SU-DHL-6 (cell line): ENCODE data around the gene ESF1.

Experiments used
- H2AFZ ChIP-seq: fragments of 200-600 bp; sonication (generic); 2 replicates; pipeline ENCODE4 v1.6.1; 2014; ENCODE audit warnings: low read depth, mild to moderate bottlenecking, moderate library complexity, mixed read lengths, antibody characterized with exemption, low read length; ENCODE audit not compliant: severe bottlenecking
- H3F3A ChIP-seq: fragments of 200-600 bp; shearing (Covaris generic); 2 replicates; pipeline ENCODE4 v1.6.0; 2016; ENCODE audit warnings: antibody characterized with exemption, mild to moderate bottlenecking; ENCODE audit not compliant: insufficient read depth
- H3K27ac ChIP-seq: fragments of 200-600 bp; sonication (generic); 2 replicates; pipeline ENCODE4 v1.5.1; 2016; ENCODE audit warnings: low read depth, mild to moderate bottlenecking, low read length, moderate library complexity, mixed read lengths
- H3K27me3 ChIP-seq: fragments of 200-600 bp; sonication (generic), shearing (Covaris generic); 2 replicates; pipeline ENCODE4 v1.6.0; 2014; ENCODE audit warnings: mild to moderate bottlenecking, low read length
- H3K36me3 ChIP-seq: fragments of 200-600 bp; sonication (generic); 2 replicates; pipeline ENCODE4 v1.6.1; 2014; ENCODE audit warnings: mild to moderate bottlenecking, low read length, mixed read lengths
- H3K4me2 ChIP-seq: fragments of 300-600, 200-600 bp; shearing (Covaris generic), sonication (generic); 2 replicates; pipeline ENCODE4 v1.6.0; 2014; ENCODE audit warnings: low read length, low read depth, mild to moderate bottlenecking; ENCODE audit not compliant: poor library complexity, severe bottlenecking
- H3K4me3 ChIP-seq: fragments of 200-600 bp; sonication (generic); 2 replicates; pipeline ENCODE4 v1.5.1; 2014; ENCODE audit warnings: antibody characterized with exemption, low read length, mild to moderate bottlenecking, mixed read lengths; ENCODE audit not compliant: insufficient read depth, poor library complexity, severe bottlenecking
- H3K79me2 ChIP-seq: fragments of 200-600 bp; sonication (generic); 2 replicates; pipeline ENCODE4 v1.6.1; 2014; ENCODE audit warnings: mild to moderate bottlenecking, low read length, moderate library complexity; ENCODE audit not compliant: insufficient read depth
- H3K9ac ChIP-seq: fragments of 200-600 bp; sonication (generic); 2 replicates; pipeline ENCODE4 v1.7.0; 2014; ENCODE audit warnings: mild to moderate bottlenecking, low read length
- H3K9me2 ChIP-seq: fragments of 200-600 bp; sonication (generic); replicated peaks from 2 replicates; pipeline ENCODE4 v1.6.1; 2014; ENCODE audit warnings: low read length; ENCODE audit not compliant: insufficient read depth
- H3K9me3 ChIP-seq: fragments of 200-600 bp; sonication (generic); 2 replicates; pipeline ENCODE4 v1.6.1; 2014; ENCODE audit warnings: low read length, mixed read lengths; ENCODE audit not compliant: insufficient read depth
- H4K20me1 ChIP-seq: fragments of 200-600 bp; sonication (generic); 2 replicates; pipeline ENCODE4 v1.6.1; 2014; ENCODE audit warnings: low read depth, mild to moderate bottlenecking, antibody characterized with exemption, low read length, moderate library complexity, mixed read lengths
- EZH2phosphoT487 ChIP-seq: fragments of 200-600 bp; sonication (generic), shearing (Covaris generic); conservative IDR thresholded peaks from 2 replicates; pipeline ENCODE4 v1.6.1; 2018; ENCODE audit warnings: mild to moderate bottlenecking, antibody characterized with exemption, low read length, moderate library complexity, mixed read lengths
- TF ChIP-seq, protein P1 (sequence below): fragments of 200-600 bp; sonication (generic); IDR thresholded peaks from one replicate; pipeline ENCODE4 v1.5.1; 2017; ENCODE audit warnings: antibody characterized with exemption, mild to moderate bottlenecking, low read length, moderate library complexity; ENCODE audit not compliant: insufficient read depth, poor library complexity, severe bottlenecking

ESF1 gene, protein sequence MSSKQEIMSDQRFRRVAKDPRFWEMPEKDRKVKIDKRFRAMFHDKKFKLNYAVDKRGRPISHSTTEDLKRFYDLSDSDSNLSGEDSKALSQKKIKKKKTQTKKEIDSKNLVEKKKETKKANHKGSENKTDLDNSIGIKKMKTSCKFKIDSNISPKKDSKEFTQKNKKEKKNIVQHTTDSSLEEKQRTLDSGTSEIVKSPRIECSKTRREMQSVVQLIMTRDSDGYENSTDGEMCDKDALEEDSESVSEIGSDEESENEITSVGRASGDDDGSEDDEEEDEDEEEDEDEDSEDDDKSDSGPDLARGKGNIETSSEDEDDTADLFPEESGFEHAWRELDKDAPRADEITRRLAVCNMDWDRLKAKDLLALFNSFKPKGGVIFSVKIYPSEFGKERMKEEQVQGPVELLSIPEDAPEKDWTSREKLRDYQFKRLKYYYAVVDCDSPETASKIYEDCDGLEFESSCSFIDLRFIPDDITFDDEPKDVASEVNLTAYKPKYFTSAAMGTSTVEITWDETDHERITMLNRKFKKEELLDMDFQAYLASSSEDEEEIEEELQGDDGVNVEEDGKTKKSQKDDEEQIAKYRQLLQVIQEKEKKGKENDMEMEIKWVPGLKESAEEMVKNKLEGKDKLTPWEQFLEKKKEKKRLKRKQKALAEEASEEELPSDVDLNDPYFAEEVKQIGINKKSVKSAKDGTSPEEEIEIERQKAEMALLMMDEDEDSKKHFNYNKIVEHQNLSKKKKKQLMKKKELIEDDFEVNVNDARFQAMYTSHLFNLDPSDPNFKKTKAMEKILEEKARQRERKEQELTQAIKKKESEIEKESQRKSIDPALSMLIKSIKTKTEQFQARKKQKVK

DNA sequence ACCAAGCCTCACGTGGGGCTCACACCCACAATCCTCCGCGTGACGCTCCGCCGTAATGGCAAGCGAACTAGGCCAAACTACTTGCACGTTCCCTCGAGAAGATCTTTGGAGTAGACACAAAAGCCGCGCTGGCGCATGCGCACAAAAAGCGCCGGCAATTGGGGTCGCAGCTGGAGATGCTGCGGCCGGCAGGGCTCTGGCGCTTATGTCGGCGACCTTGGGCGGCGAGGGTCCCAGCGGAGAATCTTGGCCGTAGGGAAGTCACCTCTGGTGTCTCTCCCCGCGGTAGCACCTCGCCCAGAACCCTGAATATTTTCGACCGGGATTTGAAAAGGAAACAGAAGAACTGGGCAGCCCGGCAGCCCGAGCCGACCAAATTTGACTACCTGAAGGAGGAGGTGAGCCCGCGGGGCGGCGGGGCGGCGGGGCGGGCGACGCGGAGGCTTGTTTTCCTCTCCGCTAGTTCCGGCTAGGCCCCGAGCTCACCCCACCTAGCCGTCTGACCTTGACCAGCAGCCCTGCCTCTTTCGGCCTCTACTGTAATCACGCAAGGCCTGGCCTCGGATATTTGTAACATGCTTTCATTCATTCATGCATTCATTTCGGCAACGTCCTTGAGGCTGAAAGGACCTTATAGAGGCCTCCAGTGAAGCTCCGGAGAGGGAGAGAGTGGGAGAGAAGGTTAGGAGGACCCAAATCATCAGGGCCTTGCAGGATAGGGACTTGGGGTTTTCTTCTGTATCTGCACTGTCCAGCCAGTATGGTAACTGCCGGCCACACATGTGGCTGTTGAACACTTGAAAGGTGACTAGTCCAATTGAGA is at the start of gene ESF1, which contains the start of gene NDUFAF5:
ESF1 (minus strand) TSS at position 27 of the 823 bp plus-strand sequence. CDS start 1,779 bp downstream, outside the sequence.
NDUFAF5 (plus strand) TSS at position 136 of the 823 bp plus-strand sequence; CDS start at position 177, 41 bp downstream.
- no peak for TF ChIP-seq EZH2phosphoT487
- TF ChIP-seq, protein P1, sequence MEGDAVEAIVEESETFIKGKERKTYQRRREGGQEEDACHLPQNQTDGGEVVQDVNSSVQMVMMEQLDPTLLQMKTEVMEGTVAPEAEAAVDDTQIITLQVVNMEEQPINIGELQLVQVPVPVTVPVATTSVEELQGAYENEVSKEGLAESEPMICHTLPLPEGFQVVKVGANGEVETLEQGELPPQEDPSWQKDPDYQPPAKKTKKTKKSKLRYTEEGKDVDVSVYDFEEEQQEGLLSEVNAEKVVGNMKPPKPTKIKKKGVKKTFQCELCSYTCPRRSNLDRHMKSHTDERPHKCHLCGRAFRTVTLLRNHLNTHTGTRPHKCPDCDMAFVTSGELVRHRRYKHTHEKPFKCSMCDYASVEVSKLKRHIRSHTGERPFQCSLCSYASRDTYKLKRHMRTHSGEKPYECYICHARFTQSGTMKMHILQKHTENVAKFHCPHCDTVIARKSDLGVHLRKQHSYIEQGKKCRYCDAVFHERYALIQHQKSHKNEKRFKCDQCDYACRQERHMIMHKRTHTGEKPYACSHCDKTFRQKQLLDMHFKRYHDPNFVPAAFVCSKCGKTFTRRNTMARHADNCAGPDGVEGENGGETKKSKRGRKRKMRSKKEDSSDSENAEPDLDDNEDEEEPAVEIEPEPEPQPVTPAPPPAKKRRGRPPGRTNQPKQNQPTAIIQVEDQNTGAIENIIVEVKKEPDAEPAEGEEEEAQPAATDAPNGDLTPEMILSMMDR: no peak
- H3K4me3 ChIP-seq: peak within 1 kb of the TSS; percentile 82
- peaks cover 25% of the 10 kb centered on the region for H3K36me3 ChIP-seq
- no peaks in the 10 kb centered on the region for H3K9me3 ChIP-seq
- H3K9me2 ChIP-seq: no peaks in the 10 kb centered on the region
- H2AFZ ChIP-seq: peak within 1 kb of the TSS; percentile 82
- peak within 1 kb of the TSS; percentile 42 for H3K27ac ChIP-seq
- peaks cover 21% of the 10 kb centered on the region; the same call in 1 of the 2 replicates for H4K20me1 ChIP-seq
- H3K79me2 ChIP-seq: peaks cover 42% of the 10 kb centered on the region
- no peaks in the 10 kb centered on the region for H3K27me3 ChIP-seq
- peak within 1 kb of the TSS; percentile 87 for H3K9ac ChIP-seq
- peak within 1 kb of the TSS; percentile 87 for H3K4me2 ChIP-seq
- H3F3A ChIP-seq: 0 out of 2 replicates have a peak, but pooled peaks cover 6% of the 10 kb centered on the region

DNA sequence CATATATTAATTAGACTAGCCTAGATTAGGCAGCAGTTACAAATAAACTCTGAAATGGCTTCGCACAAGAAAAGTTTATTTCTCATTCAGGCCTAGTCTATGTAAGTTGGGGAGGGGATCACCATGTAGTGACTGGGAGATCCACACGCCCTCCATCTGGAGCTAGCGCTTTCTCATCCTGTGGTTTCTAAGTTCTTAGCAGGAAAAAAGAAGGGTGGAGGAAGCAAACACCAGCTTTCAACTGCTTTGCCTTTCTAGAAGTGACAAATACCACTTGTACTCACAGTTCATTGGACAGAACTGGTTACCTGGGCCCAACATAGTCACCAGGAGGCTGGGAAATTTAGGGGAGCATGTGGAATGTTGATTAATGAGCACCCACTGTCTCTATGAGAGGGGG is 46.8 kb upstream of the ESF1 start:
- no peaks in the 10 kb centered on the region for H3K79me2 ChIP-seq
- no peak overlapping the region for H3K9ac ChIP-seq
- no peak overlapping the region for H3K27ac ChIP-seq
- no peak overlapping the region for H2AFZ ChIP-seq
- no peaks in the 10 kb centered on the region for H3K9me3 ChIP-seq
- H3K4me3 ChIP-seq: no peak overlapping the region
- no peaks in the 10 kb centered on the region for H4K20me1 ChIP-seq
- H3K9me2 ChIP-seq: no peaks in the 10 kb centered on the region
- H3F3A ChIP-seq: no peaks in the 10 kb centered on the region
- no peaks in the 10 kb centered on the region for H3K36me3 ChIP-seq
- H3K4me2 ChIP-seq: no peak overlapping the region
- H3K27me3 ChIP-seq: no peaks in the 10 kb centered on the region
- TF ChIP-seq, protein P1: no peak
- TF ChIP-seq EZH2phosphoT487: no peak

DNA sequence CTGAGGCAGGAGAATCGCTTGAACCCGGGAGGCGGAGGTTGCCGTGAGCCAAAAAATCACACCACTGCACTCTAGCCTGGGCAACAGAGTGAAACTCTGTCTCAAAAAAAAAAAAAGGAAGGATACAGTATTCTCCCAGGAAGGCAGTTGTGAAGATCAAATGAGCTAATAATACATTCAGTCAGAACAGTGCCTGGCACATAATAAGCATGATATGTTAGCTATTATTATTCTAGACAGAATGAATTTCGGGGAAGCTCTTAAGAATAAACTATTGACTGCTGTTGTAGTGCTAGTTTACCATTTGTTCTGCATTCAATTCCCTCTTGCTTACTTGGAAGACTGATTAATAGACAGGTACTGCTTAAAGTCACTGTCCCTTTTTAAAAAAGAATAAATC is 40.7 kb upstream of the ESF1 start:
- no peaks in the 10 kb centered on the region for H3F3A ChIP-seq
- no peaks in the 10 kb centered on the region for H3K9me3 ChIP-seq
- H4K20me1 ChIP-seq: no peaks in the 10 kb centered on the region
- H3K27ac ChIP-seq: no peak overlapping the region
- no peak overlapping the region for H2AFZ ChIP-seq
- H3K4me3 ChIP-seq: no peak overlapping the region
- no peaks in the 10 kb centered on the region for H3K9me2 ChIP-seq
- H3K36me3 ChIP-seq: no peaks in the 10 kb centered on the region
- no peak overlapping the region for H3K4me2 ChIP-seq
- no peaks in the 10 kb centered on the region for H3K27me3 ChIP-seq
- H3K9ac ChIP-seq: no peak overlapping the region
- no peak for TF ChIP-seq EZH2phosphoT487
- TF ChIP-seq, protein P1: no peak
- no peaks in the 10 kb centered on the region for H3K79me2 ChIP-seq
